BE2C (cell line): ENCODE results near the gene MAP3K5.

Experiments
- DNase-seq: peaks from one replicate; pipeline ENCODE4 v3.0.0-alpha.2; 2020
- H3K27me3 ChIP-seq: fragments of 250-450 bp; sonication (Bioruptor Pico); 2 replicates; pipeline ENCODE4 v1.5.1; 2020; ENCODE audit warnings: mild to moderate bottlenecking
- H3K36me3 ChIP-seq: fragments of 250-450 bp; sonication (Bioruptor Pico); 2 replicates; pipeline ENCODE4 v1.5.1; 2020; ENCODE audit warnings: mild to moderate bottlenecking
- H3K4me1 ChIP-seq: fragments of 250-450 bp; sonication (Bioruptor Pico); 2 replicates; pipeline ENCODE4 v1.5.1; 2020
- H3K4me3 ChIP-seq: 2 replicates; pipeline ENCODE4 v1.5.1; 2011; ENCODE audit warnings: low read depth, low read length
- H3K9me3 ChIP-seq: fragments of 250-450 bp; sonication (Bioruptor Pico); 2 replicates; pipeline ENCODE4 v1.5.1; 2020
- CTCF ChIP-seq: IDR thresholded peaks from 2 replicates; pipeline ENCODE4 v1.5.1; 2012; ENCODE audit warnings: mild to moderate bottlenecking, low read depth, low read length

Gene MAP3K5

GRCh38 chr6:136635615-136636014 lies 156.7 kb downstream of the MAP3K5 start:
- no peaks in the 10 kb centered on the region for H3K9me3 ChIP-seq
- no peak for DNase-seq
- TF ChIP-seq CTCF, result no peak
- no peaks in the 10 kb centered on the region for H3K4me1 ChIP-seq
- H3K4me3 ChIP-seq, result no peak overlapping the region
- H3K36me3 ChIP-seq, result no peaks in the 10 kb centered on the region
- H3K27me3 ChIP-seq, result no peaks in the 10 kb centered on the region

- TF ChIP-seq CTCF, result no peak
- Histone ChIP-seq H3K4me1 (peaks cover 3% of the 10 kb centered on the region), H3K9me3 (no peaks in the 10 kb centered on the region), H3K27me3 (no peaks in the 10 kb centered on the region), H3K4me3 (no peak overlapping the region), H3K36me3 (no peaks in the 10 kb centered on the region)
- DNase-seq, result no peak
Measured at GRCh38 chr6:136633355-136633754, 158.9 kb downstream of the MAP3K5 start.

- DNase-seq, result no peak
Measured at GRCh38 chr6:136628996-136629395, 163.3 kb downstream of the MAP3K5 start.

GRCh38 chr6:136627191-136627590 lies 165.1 kb downstream of the MAP3K5 start:
- H3K9me3 ChIP-seq, result no peaks in the 10 kb centered on the region
- no peaks in the 10 kb centered on the region for H3K27me3 ChIP-seq
- DNase-seq, result no peak
- no peak for TF ChIP-seq CTCF
- H3K4me3 ChIP-seq, result no peak overlapping the region
- H3K36me3 ChIP-seq, result no peaks in the 10 kb centered on the region
- H3K4me1 ChIP-seq, result peaks cover 3% of the 10 kb centered on the region

More at GRCh38 chr6:136628996-136629395, 163.3 kb downstream of the MAP3K5 start:
- Histone ChIP-seq H3K36me3 (no peaks in the 10 kb centered on the region), H3K4me3 (no peak overlapping the region), H3K27me3 (no peaks in the 10 kb centered on the region), H3K4me1 (peaks cover 3% of the 10 kb centered on the region), H3K9me3 (no peaks in the 10 kb centered on the region)
- no peak for TF ChIP-seq CTCF

GRCh38 chr6:136625293-136625692 lies 167.0 kb downstream of the MAP3K5 start:
- no peaks in the 10 kb centered on the region for H3K36me3 ChIP-seq
- no peaks in the 10 kb centered on the region for H3K9me3 ChIP-seq
- no peaks in the 10 kb centered on the region for H3K27me3 ChIP-seq
- TF ChIP-seq CTCF, result no peak
- peaks cover 3% of the 10 kb centered on the region for H3K4me1 ChIP-seq
- no peak for DNase-seq
- H3K4me3 ChIP-seq, result no peak overlapping the region

GRCh38 chr6:136624347-136624746 lies 167.9 kb downstream of the MAP3K5 start:
- no peaks in the 10 kb centered on the region for H3K36me3 ChIP-seq
- H3K9me3 ChIP-seq, result no peaks in the 10 kb centered on the region
- H3K27me3 ChIP-seq, result no peaks in the 10 kb centered on the region
- H3K4me1 ChIP-seq, result peaks cover 3% of the 10 kb centered on the region
- TF ChIP-seq CTCF, result no peak
- no peak for DNase-seq
- no peak overlapping the region for H3K4me3 ChIP-seq
